HepG2 (cell line): Measurements from ENCODE around the gene PDP2. TPM values are rescaled to one million over a fixed set of nuclear protein-coding genes. Genes with fewer than 3 reads are reported as not detected.

Experiments used
- ATF4 ChIP-seq, 2 experiments: fragments of 450-650 bp in 1 of 2; sonication (generic) in 1 of 2; formaldehyde crosslinking; IDR thresholded peaks; 2 replicates each; pipeline versions ENCODE4 v1.5.0 to v1.8.0; 2020 to 2022; ENCODE audit warnings: mild to moderate bottlenecking in 1 of 2, missing genetic modification reagents in 1 of 2
- CREB3 ChIP-seq: sonication (generic); formaldehyde crosslinking; IDR thresholded peaks from 2 replicates; pipeline ENCODE4 v1.5.0; 2020; ENCODE audit warnings: missing genetic modification reagents
- GABPB1 ChIP-seq: IDR thresholded peaks from 2 replicates; pipeline ENCODE4 v1.6.1; 2016; ENCODE audit warnings: mild to moderate bottlenecking, missing genetic modification reagents, moderate library complexity, missing compliant biosample characterization
- KDM5A ChIP-seq: fragments of 200-600 bp; sonication (generic); IDR thresholded peaks from 2 replicates; pipeline ENCODE4 v1.7.0; 2018; ENCODE audit warnings: antibody characterized with exemption, mild to moderate bottlenecking, low read length, borderline replicate concordance
- KLF9 ChIP-seq: IDR thresholded peaks from 2 replicates; pipeline ENCODE4 v1.6.1; 2016; ENCODE audit warnings: low read depth
- NCOA2 ChIP-seq: sonication (generic); formaldehyde crosslinking; IDR thresholded peaks from 2 replicates; pipeline ENCODE4 v1.8.0; 2022; ENCODE audit warnings: inconsistent platforms
- NFIC ChIP-seq: IDR thresholded peaks from 2 replicates; pipeline ENCODE4 v1.6.1; 2012; ENCODE audit warnings: mild to moderate bottlenecking, low read length, inconsistent platforms
- SPEN ChIP-seq: sonication (generic); formaldehyde crosslinking; IDR thresholded peaks from 2 replicates; pipeline ENCODE4 v1.5.1; 2020; ENCODE audit warnings: low read depth, mild to moderate bottlenecking, missing genetic modification reagents
- ZNF280D ChIP-seq: sonication (generic); formaldehyde crosslinking; IDR thresholded peaks from 2 replicates; pipeline ENCODE4 v1.5.1; 2020; ENCODE audit warnings: mild to moderate bottlenecking, missing genetic modification reagents
- ZNF766 ChIP-seq: sonication (generic); formaldehyde crosslinking; IDR thresholded peaks from 2 replicates; pipeline ENCODE4 v1.5.0; 2020; ENCODE audit warnings: missing genetic modification reagents, borderline replicate concordance
- ZNF792 ChIP-seq: IDR thresholded peaks from 2 replicates; pipeline ENCODE4 v1.6.1; 2016
- polyA plus RNA-seq, 8 experiments: library from polyadenylated mRNA; depleted of rRNA in 3 of 8; stranded (reverse) in 7 of 8; unstranded in 1 of 8; fragments of >200 nt; fragmentation: Illumina TruSeq in 4 of 8; extraction: Trizol in 4 of 8; gene quantifications; 2 replicates each; pipeline versions ENCODE4 v1.2.1 to v1.2.3, GENCODE V29; 2011 to 2016; ENCODE audit warnings: low read depth in 4 of 8, missing spikeins in 1 of 8, mixed read lengths in 1 of 8; ENCODE audit not compliant: insufficient read depth in 1 of 8
- total RNA-seq, 5 experiments: library from RNA; depleted of rRNA; stranded (reverse); fragments of >200 nt; fragmentation: Illumina TruSeq; extraction: Trizol; gene quantifications; 2 replicates each; pipeline ENCODE4 v1.2.3, GENCODE V29; 2016; ENCODE audit warnings: low read depth in 1 of 5
- TF ChIP-seq, protein P1 (sequence below): sonication (generic); formaldehyde crosslinking; conservative IDR thresholded peaks from 2 replicates; pipeline ENCODE4 v1.8.0; 2022; ENCODE audit warnings: low read depth, missing genetic modification reagents
- TF ChIP-seq, protein P2 (sequence below): sonication (generic); formaldehyde crosslinking; IDR thresholded peaks from 2 replicates; pipeline ENCODE4 v1.4.0; 2020; ENCODE audit warnings: missing genetic modification reagents
- TF ChIP-seq, protein P3 (sequence below): sonication (generic); formaldehyde crosslinking; IDR thresholded peaks from 2 replicates; pipeline ENCODE4 v1.9.0; 2021; ENCODE audit warnings: missing genetic modification reagents, mild to moderate bottlenecking, borderline replicate concordance

PDP2 gene
- total and polyA plus RNA-seq, 2 of the 13 experiments (the other 11 are each of a cell fraction or from before 2014, with no cell fraction given): 12.8 to 15.8 TPM

GRCh38 chr16:66924527-66925321, 44.4 kb downstream of the PDP2 start (continued):
- TF ChIP-seq, protein P1, sequence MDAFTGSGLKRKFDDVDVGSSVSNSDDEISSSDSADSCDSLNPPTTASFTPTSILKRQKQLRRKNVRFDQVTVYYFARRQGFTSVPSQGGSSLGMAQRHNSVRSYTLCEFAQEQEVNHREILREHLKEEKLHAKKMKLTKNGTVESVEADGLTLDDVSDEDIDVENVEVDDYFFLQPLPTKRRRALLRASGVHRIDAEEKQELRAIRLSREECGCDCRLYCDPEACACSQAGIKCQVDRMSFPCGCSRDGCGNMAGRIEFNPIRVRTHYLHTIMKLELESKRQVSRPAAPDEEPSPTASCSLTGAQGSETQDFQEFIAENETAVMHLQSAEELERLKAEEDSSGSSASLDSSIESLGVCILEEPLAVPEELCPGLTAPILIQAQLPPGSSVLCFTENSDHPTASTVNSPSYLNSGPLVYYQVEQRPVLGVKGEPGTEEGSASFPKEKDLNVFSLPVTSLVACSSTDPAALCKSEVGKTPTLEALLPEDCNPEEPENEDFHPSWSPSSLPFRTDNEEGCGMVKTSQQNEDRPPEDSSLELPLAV (CRISPR knock-in tag): no peak
- TF ChIP-seq ATF4 (CRISPR knock-in tag; IDR thresholded peaks at IDR 0.05) (no peak), ZNF280D (no peak), NCOA2 (no peak), GABPB1 (CRISPR knock-in tag) (peak; percentile 53; the same call in 1 of the 2 replicates), ZNF766 (peak; percentile 60; the same call in 1 of the 2 replicates), NFIC (no peak), SPEN (CRISPR knock-in tag) (no peak; the same call in 1 of the 2 replicates), KLF9 (CRISPR knock-in tag) (no peak), CREB3 (CRISPR knock-in tag) (no peak), ZNF792 (0 out of 2 replicates have a peak, but pooled peaks have one; percentile 2), KDM5A (no peak)
- TF ChIP-seq, protein P2, sequence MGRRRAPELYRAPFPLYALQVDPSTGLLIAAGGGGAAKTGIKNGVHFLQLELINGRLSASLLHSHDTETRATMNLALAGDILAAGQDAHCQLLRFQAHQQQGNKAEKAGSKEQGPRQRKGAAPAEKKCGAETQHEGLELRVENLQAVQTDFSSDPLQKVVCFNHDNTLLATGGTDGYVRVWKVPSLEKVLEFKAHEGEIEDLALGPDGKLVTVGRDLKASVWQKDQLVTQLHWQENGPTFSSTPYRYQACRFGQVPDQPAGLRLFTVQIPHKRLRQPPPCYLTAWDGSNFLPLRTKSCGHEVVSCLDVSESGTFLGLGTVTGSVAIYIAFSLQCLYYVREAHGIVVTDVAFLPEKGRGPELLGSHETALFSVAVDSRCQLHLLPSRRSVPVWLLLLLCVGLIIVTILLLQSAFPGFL (CRISPR knock-in tag): peak; percentile 83; the same call in 1 of the 2 replicates
- TF ChIP-seq, protein P3, sequence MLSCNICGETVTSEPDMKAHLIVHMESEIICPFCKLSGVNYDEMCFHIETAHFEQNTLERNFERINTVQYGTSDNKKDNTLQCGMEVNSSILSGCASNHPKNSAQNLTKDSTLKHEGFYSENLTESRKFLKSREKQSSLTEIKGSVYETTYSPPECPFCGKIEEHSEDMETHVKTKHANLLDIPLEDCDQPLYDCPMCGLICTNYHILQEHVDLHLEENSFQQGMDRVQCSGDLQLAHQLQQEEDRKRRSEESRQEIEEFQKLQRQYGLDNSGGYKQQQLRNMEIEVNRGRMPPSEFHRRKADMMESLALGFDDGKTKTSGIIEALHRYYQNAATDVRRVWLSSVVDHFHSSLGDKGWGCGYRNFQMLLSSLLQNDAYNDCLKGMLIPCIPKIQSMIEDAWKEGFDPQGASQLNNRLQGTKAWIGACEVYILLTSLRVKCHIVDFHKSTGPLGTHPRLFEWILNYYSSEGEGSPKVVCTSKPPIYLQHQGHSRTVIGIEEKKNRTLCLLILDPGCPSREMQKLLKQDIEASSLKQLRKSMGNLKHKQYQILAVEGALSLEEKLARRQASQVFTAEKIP (CRISPR knock-in tag): no peak
